Central memory CD8-positive, alpha-beta T cell (primary cell): ENCODE results near the gene OSTF1.

Experiments
- ATAC-seq: fragments of 150-1000 bp; cut with Tn5 transposase; replicated peaks from 2 replicates; pipeline ENCODE4 v1.10.0; 2022; ENCODE audit warnings: mild to moderate bottlenecking, moderate FRiP score, moderate number of reproducible peaks; ENCODE audit not compliant: poor library complexity, severe bottlenecking; ENCODE audit errors: extremely low read depth
- DNase-seq, 2 donors: peaks; one replicate each; pipeline ENCODE4 v3.0.0; 2021; ENCODE audit warnings: low spot score in 2 of 2
- H3K27ac Mint-ChIP-seq: one replicate; pipeline ENCODE4 v1.8.0; 2022; ENCODE audit warnings: low read depth, mild to moderate bottlenecking, moderate library complexity, mixed read lengths
- H3K27me3 Mint-ChIP-seq: one replicate; pipeline ENCODE4 v1.8.0; 2022; ENCODE audit warnings: mixed read lengths
- H3K36me3 Mint-ChIP-seq: one replicate; pipeline ENCODE4 v1.8.0; 2022; ENCODE audit warnings: mild to moderate bottlenecking, moderate library complexity, mixed read lengths; ENCODE audit not compliant: insufficient read depth
- H3K4me1 Mint-ChIP-seq: one replicate; pipeline ENCODE4 v1.8.0; 2022; ENCODE audit warnings: mixed read lengths
- H3K4me3 Mint-ChIP-seq: one replicate; pipeline ENCODE4 v1.8.0; 2022; ENCODE audit warnings: mild to moderate bottlenecking, moderate library complexity, mixed read lengths
- H3K9me3 Mint-ChIP-seq: one replicate; pipeline ENCODE4 v1.8.0; 2022; ENCODE audit warnings: mixed read lengths

The OSTF1 gene

DNA sequence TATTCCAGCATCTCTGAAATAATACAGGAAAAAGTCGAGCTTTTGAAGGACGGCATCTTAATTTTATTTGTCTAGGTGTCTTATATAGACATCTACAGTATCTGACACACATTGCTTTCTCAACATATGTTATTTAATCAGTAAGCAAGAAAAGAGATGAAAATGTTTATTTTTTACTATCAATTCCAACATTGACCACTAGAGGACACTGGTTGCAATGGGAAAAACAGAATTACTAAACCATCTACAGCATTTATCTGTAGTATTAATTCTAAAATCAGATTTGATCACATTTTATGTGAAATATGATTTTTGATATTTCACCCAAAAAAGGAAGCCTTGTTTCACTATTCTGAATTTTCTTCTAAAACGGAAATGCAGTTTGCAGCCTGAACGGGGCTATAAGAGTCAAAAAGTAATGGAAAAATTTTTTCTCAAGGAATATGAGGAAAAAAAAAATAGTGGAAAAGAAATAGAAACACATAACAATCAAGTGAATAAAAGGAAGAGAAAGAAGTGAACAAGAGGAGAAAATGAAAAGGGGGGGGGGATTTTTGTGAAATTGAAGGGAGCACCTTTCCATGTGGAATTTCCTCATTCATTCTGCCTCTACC is 98.6 kb downstream of the OSTF1 start:
- no peak for ATAC-seq
- H3K27ac Mint-ChIP-seq, result no peak overlapping the region
- no peak for DNase-seq

DNA sequence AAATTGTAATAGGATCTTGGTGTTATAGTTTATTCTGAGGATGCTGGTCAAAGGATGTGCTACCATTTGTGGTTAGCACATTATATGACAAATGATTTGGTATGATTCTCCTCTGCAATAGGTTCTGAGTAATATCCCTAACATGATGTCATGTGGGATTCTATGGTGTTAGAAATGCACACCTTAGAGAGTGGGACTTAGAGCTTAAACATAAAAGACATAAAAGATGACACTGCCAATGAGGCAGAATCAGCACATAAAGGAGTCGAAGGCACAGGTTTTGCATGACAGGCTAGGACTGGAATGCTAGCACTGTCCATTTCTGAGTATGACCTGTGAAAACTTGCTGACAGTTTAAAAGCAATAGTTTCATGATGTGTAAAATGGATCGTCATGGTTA is 100.4 kb downstream of the OSTF1 start:
- Mint-ChIP-seq H3K4me1 (peaks cover 17% of the 10 kb centered on the region), H3K9me3 (no peaks in the 10 kb centered on the region), H3K27me3 (no peaks in the 10 kb centered on the region), H3K27ac (no peak overlapping the region), H3K4me3 (no peak overlapping the region), H3K36me3 (peaks cover 3% of the 10 kb centered on the region)
- no peak for ATAC-seq
- DNase-seq, result no peak

More for the DNA sequence above, 98.6 kb downstream of the OSTF1 start:
- peaks cover 3% of the 10 kb centered on the region for H3K36me3 Mint-ChIP-seq
- H3K27me3 Mint-ChIP-seq, result no peaks in the 10 kb centered on the region
- H3K4me3 Mint-ChIP-seq, result no peak overlapping the region
- no peaks in the 10 kb centered on the region for H3K9me3 Mint-ChIP-seq
- peaks cover 17% of the 10 kb centered on the region for H3K4me1 Mint-ChIP-seq

DNA sequence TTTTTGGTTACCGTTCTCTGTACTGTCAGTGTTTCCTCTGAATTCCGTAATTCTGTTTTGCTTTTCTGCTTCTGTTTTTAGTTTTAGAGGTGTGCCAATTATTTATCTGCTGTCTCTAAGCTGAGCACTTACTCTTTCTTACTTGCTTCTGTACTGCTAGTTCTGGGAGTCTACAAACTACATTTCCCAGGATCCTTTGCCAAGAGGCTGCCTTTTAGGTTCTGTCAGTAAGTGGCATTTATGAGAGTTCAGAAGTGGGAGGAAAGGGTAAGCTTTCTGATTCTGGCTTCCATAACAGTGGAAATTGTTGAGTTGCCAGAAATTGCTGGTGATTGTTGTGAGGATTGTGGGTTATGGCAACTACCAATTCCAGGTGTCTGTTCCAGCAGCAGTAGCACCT is 102.4 kb downstream of the OSTF1 start:
- Mint-ChIP-seq H3K4me3 (no peak overlapping the region), H3K27me3 (no peaks in the 10 kb centered on the region), H3K4me1 (peaks cover 15% of the 10 kb centered on the region), H3K36me3 (peaks cover 3% of the 10 kb centered on the region), H3K9me3 (no peaks in the 10 kb centered on the region), H3K27ac (no peak overlapping the region)
- ATAC-seq, result no peak
- DNase-seq, result no peak
